Fibroblast of lung (primary cell): ENCODE measurements around the gene TARS3. TPM values are rescaled to one million over a fixed set of nuclear protein-coding genes. Genes with fewer than 3 reads are reported as not detected.

Experiments
- DNase-seq, 2 donors: peaks; one replicate each; pipeline versions ENCODE4 v3.0.0 to v3.0.0-alpha.2; 2010; ENCODE audit warnings: low read depth in 2 of 2
- H2AFZ ChIP-seq: 2 replicates; pipeline ENCODE4 v1.5.1; 2012; ENCODE audit warnings: low read length, control low read depth, inconsistent platforms
- H3K27ac ChIP-seq: 2 replicates; pipeline ENCODE4 v1.5.1; 2011; ENCODE audit warnings: low read length, control low read depth; ENCODE audit not compliant: insufficient read depth
- H3K27me3 ChIP-seq: 2 replicates; pipeline ENCODE4 v1.5.1; 2011; ENCODE audit warnings: mild to moderate bottlenecking, low read length; ENCODE audit not compliant: control insufficient read depth, insufficient read depth
- H3K36me3 ChIP-seq: 2 replicates; pipeline ENCODE4 v1.5.1; 2011; ENCODE audit warnings: low read length; ENCODE audit not compliant: control insufficient read depth, insufficient read depth
- H3K4me1 ChIP-seq: 2 replicates; pipeline ENCODE4 v1.5.1; 2011; ENCODE audit warnings: low read length; ENCODE audit not compliant: control insufficient read depth, insufficient read depth; ENCODE audit errors: extremely low read depth
- H3K4me2 ChIP-seq: 2 replicates; pipeline ENCODE4 v1.5.1; 2011; ENCODE audit warnings: low read length, control low read depth; ENCODE audit not compliant: insufficient read depth; ENCODE audit errors: extremely low read depth
- H3K4me3 ChIP-seq, 4 experiments: fragments of 200-600 bp in 1 of 4; sonication (generic) in 1 of 4; replicated peaks in 1 of 4; 2 replicates each; pipeline ENCODE4 v1.5.1; 2011 to 2016; ENCODE audit warnings: low read length in 4 of 4, low read depth in 3 of 4, mild to moderate bottlenecking in 3 of 4, control low read depth in 2 of 4, inconsistent platforms in 1 of 4, mixed read lengths in 1 of 4; ENCODE audit not compliant: insufficient read depth in 1 of 4; ENCODE audit errors: control extremely low read depth in 1 of 4
- H3K79me2 ChIP-seq: 2 replicates; pipeline ENCODE4 v1.5.1; 2012; ENCODE audit warnings: mild to moderate bottlenecking, low read length, inconsistent platforms; ENCODE audit not compliant: control insufficient read depth, insufficient read depth
- H3K9ac ChIP-seq: 2 replicates; pipeline ENCODE4 v1.5.1; 2011; ENCODE audit warnings: mild to moderate bottlenecking, low read length, control low read depth; ENCODE audit not compliant: insufficient read depth
- H3K9me3 ChIP-seq: 2 replicates; pipeline ENCODE4 v1.5.1; 2012; ENCODE audit warnings: low read depth, low read length; ENCODE audit not compliant: control insufficient read depth, insufficient read depth
- H4K20me1 ChIP-seq: 2 replicates; pipeline ENCODE4 v1.5.1; 2011; ENCODE audit warnings: low read length; ENCODE audit not compliant: control insufficient read depth, insufficient read depth; ENCODE audit errors: extremely low read depth
- EZH2 ChIP-seq: IDR thresholded peaks from 2 replicates; pipeline ENCODE4 v1.5.1; 2012; ENCODE audit warnings: low read length, control low read depth, mild to moderate bottlenecking; ENCODE audit errors: missing control alignments
- polyA plus RNA-seq, 2 donors: library from polyadenylated mRNA; depleted of rRNA in 1 of 2; stranded (reverse) in 1 of 2; unstranded in 1 of 2; fragments of >200 nt; gene quantifications; 2 replicates each; pipeline ENCODE4 v1.2.1, GENCODE V29; 2011 to 2012; ENCODE audit warnings: missing spikeins in 1 of 2
- total RNA-seq: library from RNA; depleted of rRNA; stranded (reverse); fragments of >200 nt; gene quantifications from 2 replicates; pipeline ENCODE4 v1.2.1, GENCODE V29; 2014
- TF ChIP-seq, protein P1 (sequence below), 2 donors: IDR thresholded peaks in 1 of 2; conservative IDR thresholded peaks in 1 of 2; 1 replicate in 1 of 2; 2 replicates in 1 of 2; pipeline ENCODE4 v1.5.1; 2011 to 2012; ENCODE audit warnings: low read length in 2 of 2, control low read depth in 1 of 2, inconsistent platforms in 1 of 2, low read depth in 1 of 2, mild to moderate bottlenecking in 1 of 2

Gene TARS3
- total and polyA plus RNA-seq, 2 donors (not counting 1 experiment from before 2014, with no cell fraction given), result 4.3 to 23.3 TPM

DNA sequence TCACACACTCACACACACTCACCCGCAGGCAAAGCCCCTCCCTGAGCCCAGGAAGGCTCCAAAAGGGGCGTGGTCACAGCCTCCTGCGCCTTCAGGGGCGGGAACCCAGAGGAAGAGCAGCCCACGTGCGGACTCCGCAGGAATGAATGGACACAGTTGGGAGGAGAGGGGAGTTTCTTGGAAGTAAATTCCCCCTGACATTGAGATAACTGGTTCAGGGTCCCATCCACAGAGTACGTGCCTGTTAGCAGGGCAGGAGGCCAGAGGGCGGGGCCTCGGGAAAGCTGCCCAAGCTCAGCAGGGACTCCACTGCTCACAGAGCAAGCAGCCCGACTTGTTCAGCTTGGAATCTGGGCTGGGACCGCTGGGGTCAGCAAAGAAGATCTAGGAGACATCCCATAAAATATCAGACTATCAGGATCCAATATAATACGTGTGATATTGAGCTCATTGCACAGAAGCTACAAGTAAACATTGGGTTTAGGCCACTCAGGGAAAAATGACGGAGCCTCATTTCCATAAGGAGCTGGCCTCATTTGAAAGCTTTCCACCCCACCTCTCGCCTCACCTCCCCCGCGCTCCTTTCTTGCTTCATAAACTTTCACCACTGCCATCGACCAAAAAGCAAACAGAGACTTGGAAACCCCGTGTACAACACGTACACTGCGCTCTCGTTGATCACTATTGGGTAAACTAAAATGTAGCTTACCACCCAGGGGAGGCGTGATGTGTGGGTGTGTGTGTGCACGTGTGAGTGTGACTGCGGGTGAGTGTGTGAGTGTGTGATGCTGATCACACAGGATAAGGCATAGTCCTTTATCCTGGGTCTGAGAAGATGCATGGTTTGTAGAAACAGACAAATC, 108.1 kb downstream of the TARS3 start:
- DNase-seq, result peak; percentile 71
- peak overlapping the region; percentile 60 for H3K4me2 ChIP-seq
- no peaks in the 10 kb centered on the region for H3K36me3 ChIP-seq
- peak overlapping the region; percentile 47 for H2AFZ ChIP-seq
- H3K9me3 ChIP-seq, result no peaks in the 10 kb centered on the region
- H3K79me2 ChIP-seq, result no peaks in the 10 kb centered on the region
- H3K27ac ChIP-seq, result no peak overlapping the region
- TF ChIP-seq EZH2, result no peak
- TF ChIP-seq, protein P1, sequence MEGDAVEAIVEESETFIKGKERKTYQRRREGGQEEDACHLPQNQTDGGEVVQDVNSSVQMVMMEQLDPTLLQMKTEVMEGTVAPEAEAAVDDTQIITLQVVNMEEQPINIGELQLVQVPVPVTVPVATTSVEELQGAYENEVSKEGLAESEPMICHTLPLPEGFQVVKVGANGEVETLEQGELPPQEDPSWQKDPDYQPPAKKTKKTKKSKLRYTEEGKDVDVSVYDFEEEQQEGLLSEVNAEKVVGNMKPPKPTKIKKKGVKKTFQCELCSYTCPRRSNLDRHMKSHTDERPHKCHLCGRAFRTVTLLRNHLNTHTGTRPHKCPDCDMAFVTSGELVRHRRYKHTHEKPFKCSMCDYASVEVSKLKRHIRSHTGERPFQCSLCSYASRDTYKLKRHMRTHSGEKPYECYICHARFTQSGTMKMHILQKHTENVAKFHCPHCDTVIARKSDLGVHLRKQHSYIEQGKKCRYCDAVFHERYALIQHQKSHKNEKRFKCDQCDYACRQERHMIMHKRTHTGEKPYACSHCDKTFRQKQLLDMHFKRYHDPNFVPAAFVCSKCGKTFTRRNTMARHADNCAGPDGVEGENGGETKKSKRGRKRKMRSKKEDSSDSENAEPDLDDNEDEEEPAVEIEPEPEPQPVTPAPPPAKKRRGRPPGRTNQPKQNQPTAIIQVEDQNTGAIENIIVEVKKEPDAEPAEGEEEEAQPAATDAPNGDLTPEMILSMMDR (conservative IDR thresholded peaks at IDR 0.05 in 1 of 2, IDR thresholded peaks at IDR 0.05 in 1 of 2; ENCODE audit: low read depth in 1 of 2, low read length in 2 of 2), result no peak
- no peaks in the 10 kb centered on the region for H4K20me1 ChIP-seq
- H3K4me1 ChIP-seq, result no peaks in the 10 kb centered on the region
- no peaks in the 10 kb centered on the region for H3K27me3 ChIP-seq
- no peak overlapping the region for H3K9ac ChIP-seq
- peak overlapping the region in 1 of 4 experiments; percentile 28 for H3K4me3 ChIP-seq

DNA sequence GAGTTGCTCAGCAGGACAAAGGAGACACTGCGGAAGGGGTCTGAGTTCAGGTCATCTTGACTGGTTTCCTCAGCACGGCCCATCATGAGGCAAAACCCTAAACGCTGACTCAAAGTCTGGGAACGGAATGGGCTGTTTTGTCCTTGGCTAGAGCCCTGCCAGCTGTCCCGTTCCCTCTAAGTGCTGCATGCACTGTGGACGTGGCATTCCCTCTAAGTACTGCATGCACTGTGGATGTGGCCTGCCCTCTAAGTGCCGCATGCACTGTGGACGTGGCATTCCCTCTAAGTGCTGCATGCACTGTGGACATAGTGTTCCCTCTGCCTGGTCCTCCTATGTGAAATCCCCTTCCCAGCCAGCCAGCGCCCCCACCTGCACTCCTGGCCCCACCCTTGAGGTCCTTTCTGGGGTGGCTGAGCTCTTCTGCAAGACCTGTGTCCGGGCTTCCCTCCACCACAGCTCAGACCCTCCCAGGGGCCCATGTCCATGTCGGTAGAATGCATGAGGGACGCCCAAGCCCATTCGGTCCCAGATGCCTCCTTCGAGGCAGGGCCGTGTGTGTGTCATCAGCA, 108.8 kb downstream of the TARS3 start:
- no peak overlapping the region for H3K4me3 ChIP-seq

DNA sequence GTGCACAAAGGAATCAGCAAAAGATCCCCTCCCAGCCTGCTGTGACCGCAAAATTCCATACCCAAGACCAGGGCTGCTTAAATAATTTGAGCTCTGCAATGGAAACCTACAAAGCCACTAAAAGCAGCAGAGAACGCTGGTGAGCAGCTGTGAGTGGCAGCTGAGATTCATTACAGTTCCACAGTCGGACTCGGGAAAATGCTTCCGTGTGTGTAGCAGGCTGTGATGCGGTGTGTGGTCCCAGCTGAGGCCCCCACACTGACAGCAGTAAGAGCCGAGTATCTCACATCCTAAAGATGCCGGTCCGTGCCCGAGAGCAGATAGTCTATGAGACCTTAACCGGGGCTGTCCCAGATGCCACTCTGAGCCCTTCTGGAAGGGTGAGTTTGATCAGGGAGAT, 109.5 kb downstream of the TARS3 start:
- H3K27me3 ChIP-seq, result no peaks in the 10 kb centered on the region
- TF ChIP-seq EZH2, result no peak
- TF ChIP-seq, protein P1 (conservative IDR thresholded peaks at IDR 0.05 in 1 of 2, IDR thresholded peaks at IDR 0.05 in 1 of 2; ENCODE audit: low read depth in 1 of 2, low read length in 2 of 2), result no peak
- no peak overlapping the region for H3K4me3 ChIP-seq
- no peaks in the 10 kb centered on the region for H3K9me3 ChIP-seq
- no peak overlapping the region for H3K27ac ChIP-seq
- no peak overlapping the region for H3K4me2 ChIP-seq
- no peak overlapping the region for H3K9ac ChIP-seq
- H3K4me1 ChIP-seq, result no peaks in the 10 kb centered on the region
- H3K36me3 ChIP-seq, result no peaks in the 10 kb centered on the region
- no peak for DNase-seq
- no peak overlapping the region for H2AFZ ChIP-seq
- no peaks in the 10 kb centered on the region for H4K20me1 ChIP-seq
- H3K79me2 ChIP-seq, result no peaks in the 10 kb centered on the region

More for the DNA sequence above, 108.8 kb downstream of the TARS3 start:
- TF ChIP-seq EZH2, result no peak
- TF ChIP-seq, protein P1 (conservative IDR thresholded peaks at IDR 0.05 in 1 of 2, IDR thresholded peaks at IDR 0.05 in 1 of 2; ENCODE audit: low read depth in 1 of 2, low read length in 2 of 2), result no peak
- no peak for DNase-seq
- Histone ChIP-seq H4K20me1 (no peaks in the 10 kb centered on the region), H3K36me3 (no peaks in the 10 kb centered on the region), H2AFZ (no peak overlapping the region), H3K79me2 (no peaks in the 10 kb centered on the region), H3K9me3 (no peaks in the 10 kb centered on the region), H3K9ac (no peak overlapping the region), H3K27me3 (no peaks in the 10 kb centered on the region), H3K4me1 (no peaks in the 10 kb centered on the region), H3K4me2 (peak overlapping the region; percentile 60), H3K27ac (no peak overlapping the region)
